ENCODE results near the gene ZNF469.
"Not testable (repeated sequence)": the region's sequence is repeated elsewhere in the genome, so short reads cannot be mapped to it uniquely, and the experiment has no call there.

Gene ZNF469

DNA sequence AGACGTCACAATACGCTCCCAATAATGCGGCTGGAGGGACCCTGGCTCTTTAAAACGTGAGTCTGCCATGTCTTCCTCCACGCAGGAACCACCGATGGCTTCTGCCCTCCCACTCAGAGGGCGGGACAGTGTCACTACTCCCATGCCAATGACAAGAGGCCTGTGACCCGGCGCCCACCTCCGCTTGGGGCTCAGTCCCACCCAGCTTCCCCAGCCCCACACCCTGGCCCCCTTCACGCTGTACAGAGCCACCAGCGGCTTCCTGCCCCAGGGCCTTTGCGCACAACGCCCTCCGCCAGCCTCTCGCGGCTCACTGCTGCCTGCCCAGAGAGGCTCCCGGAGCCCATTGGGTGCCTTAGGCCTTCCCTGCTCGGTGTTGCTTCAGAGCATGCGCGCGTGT lies 29.5 kb upstream of the ZNF469 start:
- H3K4me1 Mint-ChIP-seq (ENCODE audit: low read depth): peaks cover under 1% of the 10 kb centered on the region
- H3K4me3 Mint-ChIP-seq: no peak overlapping the region
- no peaks in the 10 kb centered on the region for H3K9me3 Mint-ChIP-seq
- no peaks in the 10 kb centered on the region for H3K27me3 Mint-ChIP-seq (ENCODE audit: low read depth)
- no peak overlapping the region for H3K27ac Mint-ChIP-seq
- H3K36me3 Mint-ChIP-seq (ENCODE audit: low read depth): no peaks in the 10 kb centered on the region

DNA sequence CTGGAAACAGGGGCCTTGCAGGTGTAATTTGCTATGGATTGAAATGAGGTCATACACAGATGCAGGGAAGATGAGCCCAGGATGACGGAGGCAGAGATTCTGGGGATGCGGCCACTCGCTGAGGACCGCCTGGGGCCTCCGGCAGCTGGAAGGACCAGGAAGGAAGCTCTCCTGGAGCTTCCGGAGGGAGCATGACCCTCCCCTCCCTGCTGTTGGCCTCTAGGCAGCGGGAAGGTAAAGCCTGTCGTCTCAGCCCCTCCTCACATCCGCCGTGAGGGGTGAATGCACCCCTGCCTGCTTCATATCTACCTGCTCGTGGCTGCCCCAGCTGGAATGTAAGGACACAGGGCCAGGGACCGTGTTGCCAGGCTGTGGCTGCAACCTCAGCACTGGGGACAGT lies 29.1 kb upstream of the ZNF469 start:
- H3K4me1 Mint-ChIP-seq (ENCODE audit: low read depth): no peaks in the 10 kb centered on the region
- H3K27ac Mint-ChIP-seq: no peak overlapping the region
- H3K27me3 Mint-ChIP-seq (ENCODE audit: low read depth): no peaks in the 10 kb centered on the region
- no peaks in the 10 kb centered on the region for H3K36me3 Mint-ChIP-seq (ENCODE audit: low read depth)
- H3K4me3 Mint-ChIP-seq: no peak overlapping the region
- no peaks in the 10 kb centered on the region for H3K9me3 Mint-ChIP-seq

DNA sequence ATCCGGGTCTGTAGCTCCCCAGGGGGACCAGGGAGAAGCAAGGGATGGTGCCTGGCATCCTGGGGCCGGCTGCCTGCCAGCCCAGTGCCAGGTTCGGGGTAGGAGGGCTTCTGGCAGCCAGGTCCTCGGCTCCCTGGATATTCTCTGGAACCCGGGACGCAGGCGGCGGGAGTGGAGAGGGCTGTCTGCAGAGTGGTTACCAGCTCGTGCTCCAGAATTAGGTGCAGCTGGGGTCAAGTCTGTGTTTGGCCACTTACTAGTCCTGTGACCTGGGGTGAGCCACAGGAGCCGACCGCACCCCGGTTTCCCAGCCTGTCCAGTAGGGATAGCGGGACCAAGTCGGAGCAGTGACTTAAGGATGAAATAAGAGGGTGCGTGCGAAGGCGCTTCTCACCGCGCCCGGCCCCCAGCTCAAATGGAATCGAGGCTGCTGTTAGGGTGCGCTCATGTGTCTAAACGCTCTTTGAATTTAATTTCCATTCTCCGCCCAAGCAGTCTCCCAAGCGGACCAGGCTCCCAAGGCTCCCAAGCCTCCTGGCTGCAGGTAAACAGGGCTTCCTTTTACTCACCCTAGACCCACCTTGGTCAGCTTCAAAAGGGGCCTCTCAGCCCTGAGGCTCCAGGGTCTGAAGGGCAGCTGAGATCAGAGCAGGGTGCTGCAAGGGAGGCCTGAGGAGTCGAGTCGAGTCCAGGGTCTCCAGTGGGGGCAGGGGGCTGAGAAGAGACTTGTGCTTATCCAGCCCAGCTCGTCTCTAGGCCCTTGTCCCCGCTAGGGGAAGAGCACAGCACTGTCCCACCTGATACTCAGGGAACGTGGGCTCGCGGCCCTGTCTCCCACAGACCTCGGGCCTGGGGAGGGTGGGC lies 28.3 kb upstream of the ZNF469 start:
- H3K4me3 Mint-ChIP-seq: no peak overlapping the region
- no peaks in the 10 kb centered on the region for H3K36me3 Mint-ChIP-seq (ENCODE audit: low read depth)
- no peaks in the 10 kb centered on the region for H3K9me3 Mint-ChIP-seq
- H3K27ac Mint-ChIP-seq: no peak overlapping the region
- no peaks in the 10 kb centered on the region for H3K27me3 Mint-ChIP-seq (ENCODE audit: low read depth)
- no peaks in the 10 kb centered on the region for H3K4me1 Mint-ChIP-seq (ENCODE audit: low read depth)

DNA sequence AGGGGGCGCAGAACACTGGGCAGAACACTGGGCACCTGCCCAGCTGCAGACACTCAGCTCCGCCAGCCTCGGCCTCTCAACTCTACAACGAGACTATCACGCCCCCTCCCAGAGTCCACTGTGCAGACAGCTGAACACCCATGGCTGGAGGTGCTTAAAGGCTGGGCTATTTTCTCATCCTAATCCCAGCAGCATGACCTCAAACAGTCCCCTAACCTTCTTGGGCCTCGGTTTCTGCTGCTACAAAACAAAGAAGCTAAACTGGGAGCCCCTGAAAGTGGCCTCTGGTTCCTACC lies 27.7 kb upstream of the ZNF469 start:
- no peak overlapping the region for H3K4me3 Mint-ChIP-seq
- H3K27me3 Mint-ChIP-seq (ENCODE audit: low read depth): no peaks in the 10 kb centered on the region
- no peaks in the 10 kb centered on the region for H3K9me3 Mint-ChIP-seq
- no peak overlapping the region for H3K27ac Mint-ChIP-seq
- H3K36me3 Mint-ChIP-seq (ENCODE audit: low read depth): no peaks in the 10 kb centered on the region
- H3K4me1 Mint-ChIP-seq (ENCODE audit: low read depth): no peaks in the 10 kb centered on the region

DNA sequence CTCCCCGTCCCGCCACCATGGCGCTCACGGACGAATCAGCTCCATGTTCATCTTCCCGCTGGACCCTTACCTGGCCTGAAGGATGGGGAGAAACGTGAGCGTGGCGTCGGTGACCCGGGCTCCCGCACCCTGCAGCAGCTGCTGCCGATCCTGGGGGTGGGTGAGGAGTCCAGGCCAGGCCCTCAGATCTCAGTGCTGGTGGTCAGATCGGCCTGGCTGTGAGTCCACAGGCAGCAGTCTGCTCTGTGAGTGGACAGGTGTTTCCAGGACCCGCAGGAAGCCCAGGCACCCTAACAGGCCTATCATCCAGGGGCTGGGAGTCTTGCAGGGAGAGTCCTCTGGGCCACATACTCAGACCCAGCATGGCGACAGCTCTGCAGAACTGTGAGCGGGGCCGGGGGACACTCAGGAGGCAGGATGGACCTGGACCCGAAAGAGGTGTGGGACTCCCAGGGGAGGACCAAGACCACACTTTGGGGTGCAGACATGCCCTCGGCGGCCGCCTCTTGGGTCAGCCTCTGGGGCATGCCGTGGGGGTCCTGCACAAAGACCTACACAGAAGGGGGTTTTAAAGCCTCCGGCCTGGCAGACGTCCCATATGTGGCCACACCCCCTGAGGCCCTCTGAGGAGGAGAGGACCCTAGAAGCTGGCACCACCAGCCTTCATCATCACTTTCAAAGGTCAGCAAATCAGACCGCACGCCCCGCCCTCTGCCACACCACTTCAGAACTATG lies 27.2 kb upstream of the ZNF469 start:
- no peaks in the 10 kb centered on the region for H3K4me1 Mint-ChIP-seq (ENCODE audit: low read depth)
- H3K4me3 Mint-ChIP-seq: no peak overlapping the region
- no peaks in the 10 kb centered on the region for H3K36me3 Mint-ChIP-seq (ENCODE audit: low read depth)
- H3K27me3 Mint-ChIP-seq (ENCODE audit: low read depth): no peaks in the 10 kb centered on the region
- H3K9me3 Mint-ChIP-seq: no peaks in the 10 kb centered on the region
- H3K27ac Mint-ChIP-seq: no peak overlapping the region

DNA sequence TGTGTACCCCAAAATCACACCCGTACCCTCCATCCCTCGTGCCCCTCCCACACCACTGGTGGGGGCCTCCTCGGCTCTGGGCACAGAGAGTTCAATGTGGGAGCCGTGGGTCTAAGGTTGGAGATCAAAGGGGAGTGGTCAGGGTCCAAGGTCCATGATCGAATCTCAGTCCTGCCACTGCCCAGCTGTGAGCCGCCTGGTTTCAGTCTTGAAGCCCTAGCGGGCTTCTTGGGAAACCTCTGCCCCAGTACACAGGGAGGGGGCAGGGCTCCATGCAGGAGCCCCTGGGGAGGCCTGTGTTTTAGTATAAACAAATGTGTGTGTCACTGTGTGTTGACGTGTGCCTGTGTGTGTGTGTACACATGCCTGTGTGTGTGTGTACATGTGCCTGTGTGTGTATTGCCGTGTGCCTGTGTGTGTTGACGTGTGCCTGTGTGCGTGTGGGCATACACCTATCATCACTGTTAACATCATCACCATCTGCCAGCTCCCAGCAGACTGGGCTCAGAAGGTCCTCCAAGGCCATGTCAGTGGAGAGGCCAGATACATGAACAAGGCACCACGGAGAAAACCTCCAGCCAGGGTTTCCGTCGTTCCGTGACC lies 26.5 kb upstream of the ZNF469 start:
- Mint-ChIP-seq H3K36me3 (ENCODE audit: low read depth) (no peaks in the 10 kb centered on the region), H3K27me3 (ENCODE audit: low read depth) (no peaks in the 10 kb centered on the region), H3K27ac (no peak overlapping the region), H3K9me3 (no peaks in the 10 kb centered on the region), H3K4me1 (ENCODE audit: low read depth) (no peaks in the 10 kb centered on the region), H3K4me3 (no peak overlapping the region)

DNA sequence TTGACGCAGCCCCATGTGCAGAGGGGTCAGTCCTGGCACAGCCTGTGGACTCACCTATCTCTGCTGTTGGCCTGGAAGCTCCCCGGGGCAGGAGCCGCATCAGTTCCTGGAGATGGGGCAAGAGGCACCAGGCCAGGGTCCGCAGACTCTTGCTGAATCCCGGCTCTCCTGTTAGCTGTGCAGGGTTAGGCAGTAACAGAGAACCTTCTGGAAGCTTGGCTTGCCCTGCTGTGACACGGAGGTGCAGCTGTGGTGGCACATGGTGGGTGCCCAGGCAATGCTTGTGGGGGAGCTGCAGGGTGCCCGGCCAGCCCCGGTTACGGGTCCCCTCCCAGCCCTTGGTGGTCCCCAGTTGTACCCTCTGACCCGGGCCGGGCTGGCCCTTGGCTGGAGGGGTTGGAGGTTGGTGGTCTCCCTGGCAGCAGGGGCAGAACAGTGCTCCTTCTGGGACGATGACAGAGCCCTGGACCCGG lies 26.0 kb upstream of the ZNF469 start:
- H3K27ac Mint-ChIP-seq: no peak overlapping the region
- no peaks in the 10 kb centered on the region for H3K27me3 Mint-ChIP-seq (ENCODE audit: low read depth)
- no peak overlapping the region for H3K4me3 Mint-ChIP-seq
- H3K9me3 Mint-ChIP-seq: no peaks in the 10 kb centered on the region
- no peaks in the 10 kb centered on the region for H3K36me3 Mint-ChIP-seq (ENCODE audit: low read depth)
- H3K4me1 Mint-ChIP-seq (ENCODE audit: low read depth): no peaks in the 10 kb centered on the region

DNA sequence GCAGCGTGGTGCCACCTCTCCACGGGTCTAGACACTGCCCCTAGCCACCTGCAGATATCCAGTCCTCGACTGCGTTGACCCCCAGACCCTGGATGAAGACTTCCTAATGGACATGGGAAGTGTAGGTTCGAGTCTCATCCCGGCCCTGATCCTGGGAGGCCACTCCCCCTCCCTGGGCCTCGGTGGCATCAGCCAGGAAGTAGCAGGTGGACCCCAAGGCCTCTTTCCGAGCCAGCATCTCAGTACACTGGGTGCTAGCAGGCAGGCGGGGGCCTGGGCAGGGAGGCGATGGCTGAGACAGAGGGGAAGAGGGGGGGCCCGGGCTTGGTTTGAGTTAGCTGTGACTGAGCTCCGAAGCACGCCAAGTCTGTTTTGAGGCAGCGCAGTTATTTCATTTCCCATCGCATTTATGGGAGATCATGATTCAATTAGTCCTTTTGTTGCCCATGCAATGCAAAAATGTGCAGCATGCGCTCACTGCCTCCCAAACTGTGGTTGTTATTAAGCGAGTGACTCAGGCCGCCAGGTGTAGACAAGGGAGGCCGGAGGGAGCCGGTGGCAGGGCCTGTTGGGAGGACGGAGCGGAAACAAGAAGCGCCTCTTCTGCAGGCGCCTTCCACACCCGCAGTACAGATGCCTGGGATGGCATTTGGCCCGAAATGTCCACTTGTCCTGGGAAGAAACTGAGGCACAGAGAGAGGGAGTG lies 25.3 kb upstream of the ZNF469 start:
- H3K36me3 Mint-ChIP-seq (ENCODE audit: low read depth): no peaks in the 10 kb centered on the region
- H3K9me3 Mint-ChIP-seq: peaks cover under 1% of the 10 kb centered on the region
- H3K27ac Mint-ChIP-seq: no peak overlapping the region
- no peaks in the 10 kb centered on the region for H3K27me3 Mint-ChIP-seq (ENCODE audit: low read depth)
- H3K4me1 Mint-ChIP-seq (ENCODE audit: low read depth): no peaks in the 10 kb centered on the region
- H3K4me3 Mint-ChIP-seq: no peak overlapping the region

DNA sequence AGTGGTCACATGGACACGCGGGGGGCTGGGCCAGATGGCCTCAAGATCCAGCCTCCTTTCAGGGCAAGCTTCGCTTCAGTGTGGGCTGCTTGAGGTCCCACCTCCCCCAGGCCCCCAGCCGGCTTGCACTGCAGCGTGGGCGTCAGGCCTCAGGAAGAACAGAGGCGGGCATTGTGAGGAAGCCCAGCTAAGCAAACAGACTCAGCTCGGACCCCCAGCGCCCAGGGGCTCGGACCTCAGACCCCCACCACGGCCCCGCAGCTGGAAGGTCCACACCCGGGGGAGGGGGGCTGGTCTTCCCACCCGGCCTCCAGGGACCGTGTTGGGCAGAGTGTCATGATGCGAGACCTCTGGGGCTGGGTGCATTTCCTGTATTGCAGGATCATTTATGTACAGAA lies 24.7 kb upstream of the ZNF469 start:
- H3K4me3 Mint-ChIP-seq: no peak overlapping the region
- no peaks in the 10 kb centered on the region for H3K27me3 Mint-ChIP-seq (ENCODE audit: low read depth)
- H3K36me3 Mint-ChIP-seq (ENCODE audit: low read depth): no peaks in the 10 kb centered on the region
- no peaks in the 10 kb centered on the region for H3K4me1 Mint-ChIP-seq (ENCODE audit: low read depth)
- H3K9me3 Mint-ChIP-seq: peaks cover 4% of the 10 kb centered on the region
- H3K27ac Mint-ChIP-seq: no peak overlapping the region

DNA sequence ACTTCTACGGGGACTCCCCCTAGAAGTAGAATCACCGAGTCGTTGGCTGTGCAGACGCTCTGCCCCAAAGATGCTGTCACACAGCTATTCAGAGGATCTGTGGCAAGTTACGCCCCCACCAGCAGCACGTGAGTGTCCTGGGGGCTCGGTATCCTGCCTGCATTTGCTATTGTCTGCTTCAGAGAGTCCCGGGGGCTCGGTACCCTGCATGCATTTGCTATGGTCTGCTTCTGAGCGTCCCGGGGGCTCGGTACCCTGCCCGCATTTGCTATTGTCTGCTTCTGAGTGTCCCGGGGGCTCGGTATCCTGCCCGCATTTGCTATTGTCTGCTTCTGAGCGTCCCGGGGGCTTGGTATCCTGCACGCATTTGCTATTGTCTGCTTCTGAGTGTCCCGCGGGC lies 23.8 kb upstream of the ZNF469 start:
- no peaks in the 10 kb centered on the region for H3K36me3 Mint-ChIP-seq (ENCODE audit: low read depth)
- H3K9me3 Mint-ChIP-seq: peaks cover 4% of the 10 kb centered on the region
- H3K4me3 Mint-ChIP-seq: no peak overlapping the region
- H3K27me3 Mint-ChIP-seq (ENCODE audit: low read depth): peaks cover 4% of the 10 kb centered on the region
- H3K27ac Mint-ChIP-seq: no peak overlapping the region
- no peaks in the 10 kb centered on the region for H3K4me1 Mint-ChIP-seq (ENCODE audit: low read depth)

DNA sequence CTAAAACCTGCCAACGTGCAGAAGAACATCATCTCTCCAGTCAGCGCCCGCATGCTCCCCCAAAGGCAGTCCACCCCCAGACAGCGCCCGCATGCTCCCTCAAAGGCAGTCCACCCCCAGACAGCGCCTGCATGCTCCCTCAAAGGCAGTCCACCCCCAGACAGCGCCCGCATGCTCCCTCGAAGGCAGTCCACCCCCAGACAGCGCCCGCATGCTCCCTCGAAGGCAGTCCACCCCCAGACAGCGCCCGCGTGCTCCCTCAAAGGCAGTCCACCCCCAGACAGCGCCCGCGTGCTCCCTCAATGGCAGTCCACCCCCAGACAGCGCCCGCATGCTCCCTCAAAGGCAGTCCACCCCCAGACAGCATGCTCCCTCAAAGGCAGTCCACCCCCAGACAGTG lies 22.4 kb upstream of the ZNF469 start:
- not testable (repeated sequence) for H3K27ac Mint-ChIP-seq; H3K27me3 Mint-ChIP-seq (ENCODE audit: low read depth); H3K36me3 Mint-ChIP-seq (ENCODE audit: low read depth); H3K4me3 Mint-ChIP-seq; H3K4me1 Mint-ChIP-seq (ENCODE audit: low read depth); H3K9me3 Mint-ChIP-seq

DNA sequence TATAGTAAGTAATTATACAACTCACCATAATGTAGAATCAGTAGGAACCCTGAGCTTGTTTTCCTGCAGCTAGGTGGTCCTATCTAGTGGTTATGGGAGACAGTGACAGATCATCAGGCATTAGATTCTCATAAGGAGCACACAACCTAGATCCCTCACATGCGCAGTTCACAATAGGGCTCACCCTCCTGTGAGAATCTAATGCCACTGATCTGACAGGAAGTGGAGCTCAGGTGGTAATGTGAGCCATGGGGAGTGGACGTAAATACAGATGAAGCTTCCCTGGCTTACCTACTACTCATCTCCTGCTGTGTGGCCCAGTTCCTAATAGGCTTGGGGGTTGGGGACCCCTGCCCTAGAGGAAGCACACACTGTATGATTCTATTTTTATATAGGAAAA lies 21.8 kb upstream of the ZNF469 start:
- H3K27me3 Mint-ChIP-seq (ENCODE audit: low read depth): peaks cover 4% of the 10 kb centered on the region
- no peaks in the 10 kb centered on the region for H3K36me3 Mint-ChIP-seq (ENCODE audit: low read depth)
- H3K27ac Mint-ChIP-seq: no peak overlapping the region
- H3K4me1 Mint-ChIP-seq (ENCODE audit: low read depth): no peaks in the 10 kb centered on the region
- peaks cover 4% of the 10 kb centered on the region for H3K9me3 Mint-ChIP-seq
- no peak overlapping the region for H3K4me3 Mint-ChIP-seq

DNA sequence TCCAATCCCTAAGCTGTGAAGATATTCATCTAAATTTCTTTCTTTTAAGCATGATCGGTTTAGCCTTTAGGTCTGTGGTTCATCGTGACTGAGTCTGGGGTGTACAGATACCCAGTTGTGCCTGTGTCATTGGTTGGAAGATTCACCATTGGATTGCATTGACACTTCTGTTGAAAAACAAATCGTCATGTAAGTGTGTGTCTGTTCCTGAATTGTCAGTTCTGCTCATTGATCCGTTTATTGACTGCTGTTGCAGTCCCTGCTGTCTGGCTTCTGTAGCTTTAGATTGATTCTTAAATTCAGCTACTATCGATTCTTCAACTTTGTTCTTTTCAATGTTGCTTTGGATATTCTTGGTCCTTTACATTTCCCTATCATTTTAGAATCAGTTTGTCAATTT lies 21.0 kb upstream of the ZNF469 start:
- H3K27ac Mint-ChIP-seq: no peak overlapping the region
- H3K27me3 Mint-ChIP-seq (ENCODE audit: low read depth): peaks cover 4% of the 10 kb centered on the region
- H3K4me1 Mint-ChIP-seq (ENCODE audit: low read depth): no peaks in the 10 kb centered on the region
- H3K9me3 Mint-ChIP-seq: peaks cover 4% of the 10 kb centered on the region
- H3K36me3 Mint-ChIP-seq (ENCODE audit: low read depth): no peaks in the 10 kb centered on the region
- H3K4me3 Mint-ChIP-seq: no peak overlapping the region

DNA sequence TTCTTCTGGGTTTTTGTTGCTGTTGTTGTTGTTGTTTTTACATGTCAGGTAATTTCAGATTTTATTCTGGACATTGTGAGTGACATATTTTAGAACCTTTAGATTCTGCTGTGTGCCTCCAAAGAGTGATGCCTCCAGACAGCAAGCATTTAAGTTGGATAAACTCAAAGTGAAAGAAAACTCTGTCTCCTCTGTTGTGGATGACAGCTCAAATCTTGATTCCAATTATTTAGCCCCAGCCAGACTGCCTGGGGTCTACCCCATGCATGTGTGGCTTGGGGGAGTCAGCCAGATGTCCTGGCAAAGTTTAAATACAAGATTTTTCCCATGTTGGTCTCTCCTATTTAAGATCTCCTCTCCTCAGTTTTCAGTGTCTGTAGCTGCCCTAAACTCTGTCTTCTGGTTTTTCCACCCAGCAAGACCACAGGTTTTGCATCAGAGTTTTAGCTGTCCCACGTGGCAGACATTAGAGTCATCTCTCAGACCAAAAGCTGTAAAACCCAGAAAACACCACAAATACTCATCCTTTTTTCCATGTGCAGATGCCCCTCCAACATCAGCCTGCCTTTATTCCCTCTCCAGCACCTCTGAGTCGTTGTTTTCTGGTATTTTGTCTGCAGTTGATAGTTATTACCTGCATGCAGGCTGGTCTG lies 19.4 kb upstream of the ZNF469 start:
- Mint-ChIP-seq H3K27me3 (ENCODE audit: low read depth) (peaks cover 4% of the 10 kb centered on the region), H3K4me3 (no peak overlapping the region), H3K9me3 (peaks cover 4% of the 10 kb centered on the region), H3K36me3 (ENCODE audit: low read depth) (no peaks in the 10 kb centered on the region), H3K4me1 (ENCODE audit: low read depth) (no peaks in the 10 kb centered on the region), H3K27ac (no peak overlapping the region)

Measured in T-helper 1 cell treated with Interleukin-12 subunit alpha and Interleukin-12 subunit beta and Interleukin-4 antibody, amounts not matched to agents 30 μg/mL and 1 μg/mL, for 36 hours (primary cell).